K562 (cell line): ENCODE data around the gene LACTB. TPM values are rescaled to one million over a fixed set of nuclear protein-coding genes. Genes with fewer than 3 reads are reported as not detected.

Source experiments
- HDGF ChIP-seq: fragments of 450-650 bp; IDR thresholded peaks from 2 replicates; pipeline ENCODE4 v1.6.1; 2016
- SMARCA4 ChIP-seq: fragments of 450-650 bp; IDR thresholded peaks from 2 replicates; pipeline ENCODE4 v1.6.1; 2016
- ZBTB40 ChIP-seq, 2 experiments: fragments of 450-650 bp in 1 of 2; sonication (generic) in 1 of 2; formaldehyde crosslinking in 1 of 2; IDR thresholded peaks; 2 replicates each; pipeline versions ENCODE4 v1.7.1 to v1.9.0; 2016 to 2022; ENCODE audit warnings: inconsistent platforms in 1 of 2, mild to moderate bottlenecking in 1 of 2, missing genetic modification reagents in 1 of 2
- ZZZ3 ChIP-seq: fragments of 450-650 bp; IDR thresholded peaks from 2 replicates; pipeline ENCODE4 v1.6.1; 2016; ENCODE audit warnings: antibody characterized with exemption, mild to moderate bottlenecking, moderate library complexity
- polyA plus RNA-seq, 8 experiments: library from polyadenylated mRNA; depleted of rRNA in 4 of 8; stranded (reverse) in 5 of 8; unstranded in 3 of 8; fragments of >200 nt; fragmentation: Nextera tagmentation in 2 of 8; fragmentation: Illumina TruSeq in 1 of 8; extraction: Ambion mirVana in 2 of 8; extraction: Trizol in 1 of 8; gene quantifications; 2 replicates each; pipeline versions ENCODE4 v1.2.1 to v1.2.3, GENCODE V29; 2011 to 2014; ENCODE audit warnings: inconsistent platforms in 1 of 8, missing spikeins in 1 of 8
- total RNA-seq, 7 experiments: library from RNA; depleted of rRNA in 6 of 7; stranded (reverse); fragments of >200 nt in 6 of 7; fragmentation: Illumina TruSeq in 2 of 7; extraction: Trizol in 2 of 7; gene quantifications; 2 replicates each; pipeline versions ENCODE4 v1.2.1 to v1.2.3, GENCODE V29; 2011 to 2021; ENCODE audit warnings: low replicate concordance in 1 of 7
- TF ChIP-seq, protein P1 (sequence below): fragments of 450-650 bp; IDR thresholded peaks from 2 replicates; pipeline ENCODE4 v1.6.1; 2016; ENCODE audit warnings: missing biosample characterization, missing genetic modification characterization
- TF ChIP-seq, protein P2 (sequence below): fragments of 250-450 bp; sonication (Bioruptor Pico); IDR thresholded peaks from 2 replicates; pipeline ENCODE4 v1.8.0; 2022; ENCODE audit warnings: inconsistent platforms, mild to moderate bottlenecking, moderate library complexity, borderline replicate concordance

Gene LACTB
- total and polyA plus RNA-seq, 9 of the 15 experiments (the other 6 are each of a cell fraction or from before 2014, with no cell fraction given): 3.1 to 15.5 (median 9.8) TPM

- TF ChIP-seq ZBTB40 (IDR thresholded peaks at IDR 0.05) (no peak), ZBTB40 (CRISPR knock-in tag; IDR thresholded peaks at IDR 0.05) (no peak), HDGF (no peak), ZZZ3 (no peak), SMARCA4 (no peak)
- TF ChIP-seq, protein P1, sequence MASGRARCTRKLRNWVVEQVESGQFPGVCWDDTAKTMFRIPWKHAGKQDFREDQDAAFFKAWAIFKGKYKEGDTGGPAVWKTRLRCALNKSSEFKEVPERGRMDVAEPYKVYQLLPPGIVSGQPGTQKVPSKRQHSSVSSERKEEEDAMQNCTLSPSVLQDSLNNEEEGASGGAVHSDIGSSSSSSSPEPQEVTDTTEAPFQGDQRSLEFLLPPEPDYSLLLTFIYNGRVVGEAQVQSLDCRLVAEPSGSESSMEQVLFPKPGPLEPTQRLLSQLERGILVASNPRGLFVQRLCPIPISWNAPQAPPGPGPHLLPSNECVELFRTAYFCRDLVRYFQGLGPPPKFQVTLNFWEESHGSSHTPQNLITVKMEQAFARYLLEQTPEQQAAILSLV (tag): no peak
- TF ChIP-seq, protein P2, sequence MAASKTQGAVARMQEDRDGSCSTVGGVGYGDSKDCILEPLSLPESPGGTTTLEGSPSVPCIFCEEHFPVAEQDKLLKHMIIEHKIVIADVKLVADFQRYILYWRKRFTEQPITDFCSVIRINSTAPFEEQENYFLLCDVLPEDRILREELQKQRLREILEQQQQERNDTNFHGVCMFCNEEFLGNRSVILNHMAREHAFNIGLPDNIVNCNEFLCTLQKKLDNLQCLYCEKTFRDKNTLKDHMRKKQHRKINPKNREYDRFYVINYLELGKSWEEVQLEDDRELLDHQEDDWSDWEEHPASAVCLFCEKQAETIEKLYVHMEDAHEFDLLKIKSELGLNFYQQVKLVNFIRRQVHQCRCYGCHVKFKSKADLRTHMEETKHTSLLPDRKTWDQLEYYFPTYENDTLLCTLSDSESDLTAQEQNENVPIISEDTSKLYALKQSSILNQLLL (CRISPR knock-in tag): no peak
Observed at GRCh38 chr15:63089260-63090043, 32.2 kb upstream of the LACTB start (continued).
